Activated CD4-positive, CD25-positive, alpha-beta regulatory T cell treated with anti-CD3 and anti-CD28 coated beads, Interleukin-2, amount 50 U/mL, for 16 hours (primary cell): ENCODE results near the gene PDK2.

Source experiments
- DNase-seq: peaks from one replicate; pipeline ENCODE4 v3.0.0-alpha.2; 2020; ENCODE audit warnings: low read depth, low spot score

The PDK2 gene

GRCh38 chr17:50117202-50118051, 22.3 kb downstream of the PDK2 start:
- peak; percentile 28 for DNase-seq

GRCh38 chr17:50118076-50118827, 23.1 kb downstream of the PDK2 start:
- DNase-seq = no peak

- no peak for DNase-seq
Measured at GRCh38 chr17:50118828-50119218, 23.7 kb downstream of the PDK2 start.

- DNase-seq = no peak
Measured at GRCh38 chr17:50120475-50121253, 25.5 kb downstream of the PDK2 start.

GRCh38 chr17:50122945-50123344, 27.8 kb downstream of the PDK2 start:
- DNase-seq = no peak

GRCh38 chr17:50123649-50124349, 28.6 kb downstream of the PDK2 start:
- no peak for DNase-seq

GRCh38 chr17:50125420-50125997, 30.4 kb downstream of the PDK2 start:
- no peak for DNase-seq

GRCh38 chr17:50127697-50128361, 32.7 kb downstream of the PDK2 start:
- DNase-seq = no peak

- no peak for DNase-seq
Measured at GRCh38 chr17:50128441-50129352, 33.5 kb downstream of the PDK2 start.

GRCh38 chr17:50129353-50129727, 34.2 kb downstream of the PDK2 start:
- no peak for DNase-seq

GRCh38 chr17:50129728-50130558, 34.8 kb downstream of the PDK2 start, which contains the start of gene SAMD14:
Gene SAMD14 (minus strand): TSS chr17:50130160. CDS start chr17:50124959, 5,201 bp downstream.
- DNase-seq = no peak

- DNase-seq = no peak
Measured at GRCh38 chr17:50130559-50131305, 35.6 kb downstream of the PDK2 start.

GRCh38 chr17:50132104-50132794, 37.1 kb downstream of the PDK2 start:
- DNase-seq = no peak

- DNase-seq = no peak
Measured at GRCh38 chr17:50133028-50133768, 38.0 kb downstream of the PDK2 start.

GRCh38 chr17:50133769-50134099, 38.6 kb downstream of the PDK2 start:
- no peak for DNase-seq
